HG02610 (cell line): ENCODE measurements around the gene LYRM4.

Source experiments
- ATAC-seq: cut with Tn5 transposase; IDR thresholded peaks from one replicate; pipeline ENCODE4 v1.9.1; 2021; ENCODE audit warnings: mild to moderate bottlenecking, moderate library complexity; ENCODE audit not compliant: unreplicated experiment

The LYRM4 gene

DNA sequence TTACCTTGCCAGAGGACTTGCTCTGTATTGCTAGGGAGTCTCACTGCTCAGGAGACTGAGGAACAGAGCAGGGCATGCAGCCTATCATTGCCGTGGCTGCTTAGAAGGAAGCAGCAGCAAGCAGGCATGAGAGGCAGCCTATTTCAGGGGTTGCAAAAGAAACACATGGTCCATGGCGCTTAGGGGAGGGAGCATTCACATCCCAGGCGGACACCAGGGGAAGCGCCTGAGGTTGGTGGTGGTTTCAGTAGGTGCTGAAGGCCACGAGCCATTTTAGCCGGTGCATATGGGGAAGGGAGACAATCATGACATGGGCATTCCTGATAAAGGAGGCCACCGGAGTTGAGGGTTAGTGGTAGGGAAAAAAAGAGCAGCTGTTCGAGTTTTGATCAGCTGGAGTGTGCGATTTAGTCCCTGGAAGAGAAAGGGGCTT is 21.5 kb upstream of the LYRM4 start:
- no peak for ATAC-seq

DNA sequence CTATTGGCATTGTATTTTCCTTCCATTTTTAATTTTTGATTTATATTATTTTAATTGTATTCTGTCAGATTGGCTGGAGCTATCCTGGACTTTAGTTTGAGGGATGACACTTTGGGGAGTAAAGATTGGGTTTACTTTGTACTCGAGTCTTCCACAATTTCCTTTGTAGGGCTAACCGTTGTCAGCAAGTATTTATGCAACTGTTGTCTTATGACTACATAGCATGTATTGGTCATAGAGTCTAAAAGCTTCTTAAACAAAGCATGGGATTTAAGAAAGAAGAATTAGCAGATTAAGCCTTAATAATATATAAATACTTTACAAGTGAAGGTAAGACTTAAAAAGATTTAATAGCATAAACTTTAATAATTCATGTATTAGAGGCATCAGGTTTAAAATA is 20.2 kb upstream of the LYRM4 start:
- ATAC-seq, result no peak

DNA sequence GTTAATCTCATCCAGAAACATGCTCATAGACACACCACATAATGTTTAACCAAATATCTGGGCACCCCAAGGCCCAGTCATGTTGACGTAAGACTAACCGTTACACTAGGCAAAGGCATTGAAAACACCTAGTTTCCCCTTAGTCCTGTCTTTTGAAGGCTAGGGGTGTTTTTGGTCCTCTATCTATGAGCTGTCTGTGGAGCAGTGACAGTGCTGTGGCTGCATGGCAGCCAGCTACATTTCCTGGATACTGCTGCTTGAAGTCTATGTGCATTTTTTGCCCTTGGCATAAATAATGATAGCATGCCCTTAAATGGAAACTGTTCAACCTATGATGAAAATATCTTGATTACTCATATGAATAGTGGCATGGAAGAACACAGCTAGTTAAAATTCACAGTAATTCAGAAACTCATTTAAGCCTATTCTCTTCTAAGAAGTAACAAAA is 19.2 kb upstream of the LYRM4 start:
- peak; percentile 56 for ATAC-seq

DNA sequence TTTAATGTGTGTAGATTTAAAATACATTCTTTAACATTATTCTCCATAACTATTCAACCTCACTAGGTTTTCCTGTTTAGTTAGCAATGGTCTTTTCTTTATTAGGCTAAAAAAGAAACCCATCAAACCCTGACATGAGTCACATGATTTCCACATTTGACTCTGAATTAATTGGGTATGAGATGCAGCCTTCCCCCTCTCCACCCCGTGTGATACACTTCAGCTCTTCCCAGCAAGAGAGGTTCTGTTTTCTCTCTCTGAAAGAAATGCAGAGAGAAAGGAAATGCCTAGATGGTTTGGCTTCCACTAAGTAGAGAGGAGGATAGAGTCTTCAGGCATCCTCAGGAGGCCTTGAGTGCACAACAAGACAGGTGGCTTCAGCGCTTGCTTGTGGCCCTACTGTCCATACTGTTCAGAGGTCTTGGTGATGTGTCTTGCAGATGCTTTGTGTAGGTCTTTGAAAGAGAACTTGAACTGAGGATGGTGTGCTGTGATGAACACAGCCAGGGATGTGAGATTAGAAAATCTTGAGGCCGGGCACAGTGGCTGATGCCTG is 17.9 kb upstream of the LYRM4 start:
- ATAC-seq, result no peak

DNA sequence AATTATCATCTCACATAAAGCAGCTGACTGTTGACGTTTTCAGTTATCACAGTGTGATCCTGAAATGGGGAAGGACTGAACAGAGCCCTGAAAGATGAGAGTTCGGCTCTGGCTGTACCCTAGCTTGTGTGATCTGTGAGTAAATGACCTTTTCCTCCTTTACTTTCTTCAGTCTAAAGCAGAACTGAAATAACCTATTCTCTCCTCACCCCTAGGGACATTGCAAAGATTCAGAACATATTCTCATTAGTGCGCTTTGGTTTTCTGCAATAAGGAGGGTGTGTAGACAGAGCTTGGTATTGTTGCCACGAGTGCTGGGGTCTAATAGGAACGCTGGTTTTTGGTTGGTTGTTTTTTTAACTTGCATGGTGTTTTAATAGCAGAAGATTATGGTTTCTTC is 17.3 kb upstream of the LYRM4 start:
- ATAC-seq, result no peak

DNA sequence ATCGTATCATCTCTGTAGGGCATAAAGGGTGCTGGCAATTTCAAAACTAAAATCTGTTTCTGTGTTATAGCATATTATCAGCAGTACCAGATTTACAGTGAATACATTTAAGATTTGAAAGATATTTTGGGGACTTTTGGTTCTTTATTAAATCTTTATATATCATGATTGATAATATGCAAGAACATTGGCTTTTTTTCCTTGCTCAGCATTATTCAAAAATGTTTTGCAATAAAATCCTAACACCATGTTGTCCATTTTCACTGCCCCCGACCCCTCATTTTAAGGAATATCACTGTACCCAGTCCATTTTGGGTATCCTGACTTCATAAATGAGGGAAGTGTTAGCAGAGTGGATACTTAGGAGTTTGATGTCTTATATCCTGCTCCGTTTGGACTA is 16.8 kb upstream of the LYRM4 start:
- no peak for ATAC-seq

DNA sequence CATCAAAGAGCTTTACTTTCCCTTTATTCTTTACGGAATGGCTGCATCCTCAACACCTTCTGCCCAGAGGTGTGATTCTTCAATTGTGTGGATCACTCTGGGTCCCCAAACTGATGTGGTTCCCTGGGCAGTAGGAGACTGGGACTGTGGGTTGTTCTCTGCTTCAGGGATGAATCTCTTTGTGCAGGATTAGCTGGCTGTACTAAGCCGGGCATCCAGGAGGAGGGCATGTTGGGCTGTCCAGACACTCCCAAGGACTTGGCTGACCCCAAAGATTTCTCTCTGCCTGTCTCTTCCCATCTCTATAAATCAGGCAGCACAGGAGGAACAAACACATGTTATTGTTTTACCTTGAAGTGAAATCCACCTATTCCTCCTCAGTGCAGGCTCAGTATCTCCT is 15.8 kb upstream of the LYRM4 start:
- no peak for ATAC-seq

DNA sequence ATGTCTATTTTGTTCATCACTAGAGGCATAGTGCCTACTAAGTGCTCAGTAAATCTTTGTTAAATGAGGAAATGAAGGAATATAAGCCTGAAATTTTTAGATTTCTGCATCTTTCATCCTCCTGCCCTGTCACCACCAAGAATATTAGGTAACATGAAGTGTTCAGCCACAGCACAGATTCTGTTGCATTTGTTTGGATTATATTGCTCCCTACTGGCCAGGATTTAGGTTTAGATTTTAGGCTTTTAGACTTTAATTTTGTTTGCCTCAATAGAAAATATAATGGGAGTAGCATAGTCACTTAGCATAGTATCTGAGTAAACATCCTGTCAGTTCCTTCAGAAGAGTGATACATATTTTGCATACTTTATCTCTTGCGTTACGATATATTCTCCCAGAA is 14.7 kb upstream of the LYRM4 start:
- no peak for ATAC-seq

DNA sequence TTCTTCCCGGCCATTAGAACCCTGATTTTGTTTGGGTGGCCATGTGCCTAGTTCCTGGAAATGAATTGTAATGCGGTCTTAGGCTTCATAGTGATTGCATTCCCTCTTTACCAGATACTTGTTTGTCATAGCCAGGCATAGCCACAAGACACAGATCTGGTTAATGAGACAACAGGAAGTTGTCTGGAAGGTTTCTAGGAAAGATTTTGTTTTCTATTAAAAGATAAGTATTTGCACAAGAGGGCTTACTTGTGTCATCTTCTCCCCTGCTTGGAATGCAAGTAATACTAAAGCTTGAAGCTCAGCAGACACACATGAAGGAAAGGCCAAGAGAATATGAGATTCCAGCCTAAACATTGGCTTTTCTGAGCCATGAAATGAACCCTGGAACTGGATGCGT is 13.5 kb upstream of the LYRM4 start:
- ATAC-seq, result no peak

DNA sequence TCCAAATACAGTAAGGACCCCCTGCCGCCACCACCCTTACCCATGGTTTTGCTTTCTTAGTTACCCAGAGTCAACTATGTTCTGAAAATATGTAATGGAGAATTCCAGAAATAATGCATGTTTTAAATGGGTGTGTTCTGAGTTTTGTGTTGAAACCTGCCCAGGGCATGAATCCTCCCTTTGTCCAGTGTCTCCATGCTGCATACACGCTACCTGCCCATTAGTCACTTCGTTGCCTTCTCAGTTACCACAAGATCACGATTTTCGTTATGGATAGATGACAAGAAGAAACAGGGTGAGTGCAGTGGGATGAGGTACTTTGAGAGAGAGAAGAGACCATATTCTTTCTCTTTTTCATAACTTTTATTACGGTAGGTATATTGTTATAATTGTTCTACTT is 11.2 kb upstream of the LYRM4 start:
- ATAC-seq, result no peak

DNA sequence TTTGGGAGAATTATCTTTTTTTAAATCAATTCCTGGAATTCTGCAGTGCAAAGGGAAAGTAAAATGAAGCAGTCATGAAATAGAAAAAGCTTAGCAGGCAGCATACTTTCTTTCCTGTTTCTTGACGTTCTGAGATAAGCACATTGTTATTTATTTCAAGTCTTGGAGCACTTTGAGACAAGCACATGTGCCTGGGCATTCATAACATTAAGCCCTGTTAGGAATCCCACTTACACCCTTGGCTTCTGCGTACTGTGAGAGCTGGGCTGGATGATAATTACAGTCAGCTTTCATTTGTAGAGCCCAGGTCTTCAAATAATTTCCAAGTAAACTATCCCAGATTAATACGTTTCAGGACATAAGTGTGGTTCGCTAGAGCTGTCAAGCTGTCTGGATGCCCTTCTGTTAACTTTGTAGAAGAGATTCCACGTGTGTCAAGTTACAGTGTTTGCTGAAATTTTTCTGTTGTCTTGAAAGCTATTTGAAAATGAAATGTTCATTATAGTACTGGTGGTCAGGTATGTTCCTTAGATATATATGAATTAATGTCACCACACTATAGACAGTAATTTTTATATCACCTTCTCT is 9.4 kb upstream of the LYRM4 start:
- no peak for ATAC-seq

DNA sequence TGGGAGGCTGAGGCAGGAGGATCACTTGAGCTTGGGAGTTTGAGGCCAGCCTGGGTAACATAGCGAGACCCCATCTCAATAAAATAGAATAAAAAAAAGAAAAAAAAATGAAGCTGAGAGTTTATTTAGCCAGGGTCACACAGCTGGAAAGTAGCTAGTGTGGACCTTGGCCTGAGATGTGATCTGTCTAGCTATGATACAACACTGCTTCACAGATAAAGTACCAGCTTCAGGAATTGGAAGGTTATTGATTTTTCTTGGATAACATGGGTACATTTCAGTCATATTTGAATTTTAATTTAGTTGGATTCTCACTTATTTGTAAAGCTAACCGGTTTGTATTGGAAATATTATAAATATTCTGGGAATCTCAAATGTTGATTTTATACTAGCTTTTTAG is 5.7 kb upstream of the LYRM4 start:
- ATAC-seq, result no peak

DNA sequence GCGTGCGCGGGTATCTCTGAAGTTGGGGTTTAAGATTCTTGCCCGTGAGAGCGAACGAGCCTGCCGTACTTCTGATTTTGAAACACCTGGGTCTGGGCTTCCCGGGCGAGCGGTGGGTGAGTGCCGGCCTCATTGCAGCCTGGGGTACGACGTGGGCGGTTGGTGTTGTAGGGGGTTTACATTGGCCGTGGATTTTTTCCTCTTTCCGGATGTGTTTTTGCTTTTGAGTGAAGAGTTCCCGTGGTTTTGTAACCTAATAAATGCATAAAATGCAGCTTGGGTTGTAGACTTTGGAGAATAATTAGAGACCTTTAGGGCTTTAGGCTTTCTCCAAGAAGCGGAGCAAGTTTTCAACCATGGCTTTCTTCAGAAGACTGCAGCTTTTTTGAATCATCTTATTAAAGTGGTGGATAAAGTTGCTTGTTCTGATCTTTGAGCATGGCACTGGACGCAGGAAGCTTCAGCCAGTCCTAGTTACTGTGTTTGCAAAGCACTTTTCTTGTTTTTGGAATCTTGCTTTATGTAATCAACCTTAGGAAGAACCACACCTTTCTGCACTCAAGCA is 877 bp upstream of the LYRM4 start:
- no peak for ATAC-seq

DNA sequence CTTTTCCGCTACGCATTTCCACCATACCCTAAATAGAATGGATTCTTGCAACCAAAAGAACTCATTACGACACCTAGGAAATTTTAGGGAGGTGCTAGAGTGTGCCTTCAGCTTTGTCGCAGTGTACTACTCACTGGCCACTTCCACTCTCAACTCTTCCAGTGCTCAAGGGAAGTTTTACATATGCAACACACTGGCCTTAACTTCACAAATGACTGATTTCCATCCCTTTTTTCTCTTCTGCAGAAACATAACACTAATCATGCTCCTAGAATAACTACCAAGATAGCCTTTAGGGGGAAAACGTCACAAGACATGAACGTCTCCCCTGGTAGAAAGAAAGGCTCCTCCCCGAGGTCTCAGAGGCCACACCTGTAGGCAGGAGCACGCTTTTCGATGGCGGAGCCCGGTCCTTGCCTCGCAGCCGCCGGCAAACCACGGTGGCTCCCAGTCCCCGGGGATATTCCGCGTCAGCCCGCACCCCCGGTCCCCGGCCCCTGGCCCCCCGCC is 584 bp downstream of the LYRM4 start:
- peak; percentile 65 for ATAC-seq

DNA sequence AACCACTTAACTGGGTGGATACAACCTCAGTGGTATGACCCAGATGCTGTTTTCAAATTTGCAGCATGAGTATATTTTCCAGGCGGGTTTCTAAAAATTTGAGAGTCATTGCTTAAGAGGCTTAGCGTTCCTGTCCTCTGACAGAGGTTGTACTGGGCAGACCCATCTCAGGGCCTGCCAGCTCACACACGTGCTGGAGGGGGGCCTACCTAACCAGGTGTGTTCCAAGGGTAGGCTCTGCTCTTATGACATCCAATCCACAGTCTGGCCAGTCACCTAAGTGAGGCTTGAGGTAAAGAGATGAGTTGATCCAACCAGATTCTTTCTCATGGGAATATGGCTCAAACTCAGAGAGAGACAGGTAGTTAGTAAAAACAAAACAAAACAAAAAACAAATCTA is 1.3 kb downstream of the LYRM4 start:
- ATAC-seq, result no peak

DNA sequence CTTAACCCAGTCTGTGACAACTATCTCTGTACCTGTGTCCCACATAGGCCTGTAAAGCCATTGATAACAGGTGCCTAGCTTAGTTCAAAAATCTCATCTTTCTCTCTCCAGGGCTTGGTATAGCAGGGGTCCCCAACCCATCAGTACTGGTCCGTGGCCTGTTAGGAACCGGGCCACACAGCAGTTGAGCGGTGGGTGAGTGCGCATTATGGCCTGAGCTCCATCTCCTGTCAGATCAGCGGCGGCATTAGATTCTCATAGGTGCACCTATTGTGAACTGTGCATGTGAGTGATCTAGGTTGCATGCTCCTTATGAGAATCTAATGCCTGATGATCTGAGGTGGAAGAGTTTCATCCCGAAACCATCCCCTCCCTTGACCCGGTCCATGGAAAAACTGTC is 3.4 kb downstream of the LYRM4 start:
- no peak for ATAC-seq

DNA sequence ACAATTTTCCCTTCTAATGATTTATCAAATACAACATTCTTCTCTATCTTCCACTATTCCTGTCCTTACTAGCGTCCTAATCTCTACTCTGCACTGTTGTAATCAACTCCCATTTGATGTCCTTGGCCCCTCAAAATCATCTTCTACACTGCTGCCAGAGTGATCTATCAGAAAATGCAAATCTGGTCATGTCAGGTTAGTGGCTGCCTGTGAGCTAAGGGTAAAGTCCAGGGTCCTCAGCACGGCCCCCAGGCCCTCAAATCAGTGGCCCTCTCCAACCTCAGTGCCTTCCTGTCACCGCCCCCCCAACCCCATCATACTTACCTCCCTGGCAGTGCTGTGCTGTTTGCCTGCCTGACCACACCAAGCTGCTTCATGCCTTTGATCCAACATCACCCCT is 3.8 kb downstream of the LYRM4 start:
- no peak for ATAC-seq

DNA sequence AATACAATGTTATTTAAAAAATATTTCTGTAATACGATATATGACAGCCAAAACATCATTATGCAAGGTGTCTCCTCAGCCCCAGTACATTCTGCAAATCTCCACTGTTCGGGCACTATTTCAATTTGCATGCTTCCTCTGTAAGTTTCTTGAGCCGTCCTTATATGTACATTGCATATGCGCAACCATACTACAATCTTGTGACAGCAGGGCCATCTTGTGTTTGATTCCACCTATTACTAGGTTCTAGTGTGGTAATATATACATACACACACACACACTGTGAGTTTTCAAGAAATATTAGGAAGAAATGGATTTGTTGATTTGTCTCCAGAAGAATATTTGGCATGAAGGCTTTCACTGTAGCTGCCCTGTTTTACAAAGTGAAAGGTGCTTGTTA is 9.8 kb downstream of the LYRM4 start:
- no peak for ATAC-seq

DNA sequence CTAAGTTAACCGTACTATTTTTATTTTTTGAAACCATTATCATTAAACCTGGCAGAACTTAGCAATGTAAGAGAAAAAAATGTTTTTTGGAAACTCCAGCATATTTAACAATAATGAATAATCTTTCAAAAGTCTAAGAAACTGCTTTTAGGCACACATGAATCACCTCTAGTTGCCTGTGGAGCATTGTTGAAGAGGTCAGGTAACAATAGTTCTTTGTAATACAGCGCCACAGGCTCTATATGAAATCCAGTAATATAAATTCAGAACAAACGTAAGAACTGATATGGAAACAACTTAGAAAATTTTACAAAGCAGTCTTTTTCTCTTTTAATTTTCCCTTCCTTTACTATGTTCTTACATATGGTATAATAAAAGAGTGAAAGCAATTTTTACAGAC is 10.3 kb downstream of the LYRM4 start:
- no peak for ATAC-seq

DNA sequence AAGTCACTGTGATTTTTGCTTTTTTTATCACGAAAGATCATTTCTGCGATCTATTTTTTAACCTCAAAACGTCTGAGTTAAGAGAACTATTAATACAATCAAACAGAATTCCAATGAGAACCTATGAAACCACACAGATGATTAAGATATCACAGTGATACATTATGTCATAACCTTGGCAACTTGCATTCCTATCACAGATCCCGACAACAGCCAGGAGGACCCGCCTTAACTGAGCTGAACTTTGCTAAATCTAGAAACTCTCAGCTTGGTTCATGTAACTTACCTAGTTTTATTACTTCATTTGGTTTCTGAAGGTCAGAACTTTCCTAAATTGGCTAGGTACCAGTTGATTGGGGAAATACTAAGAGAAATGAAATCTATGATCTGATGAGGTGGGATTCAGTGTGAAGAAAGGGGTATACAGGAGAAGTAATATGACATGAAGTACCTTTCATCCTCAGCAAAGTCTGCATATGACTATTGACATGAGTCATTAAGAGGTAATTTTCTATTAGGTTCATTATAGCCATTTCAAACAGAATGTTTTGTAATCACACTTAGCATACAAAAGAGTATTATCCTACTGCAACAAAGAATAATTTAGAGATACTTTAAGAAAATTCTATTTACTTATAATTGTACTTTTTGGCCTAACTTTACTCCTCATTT is 11.2 kb downstream of the LYRM4 start:
- no peak for ATAC-seq

DNA sequence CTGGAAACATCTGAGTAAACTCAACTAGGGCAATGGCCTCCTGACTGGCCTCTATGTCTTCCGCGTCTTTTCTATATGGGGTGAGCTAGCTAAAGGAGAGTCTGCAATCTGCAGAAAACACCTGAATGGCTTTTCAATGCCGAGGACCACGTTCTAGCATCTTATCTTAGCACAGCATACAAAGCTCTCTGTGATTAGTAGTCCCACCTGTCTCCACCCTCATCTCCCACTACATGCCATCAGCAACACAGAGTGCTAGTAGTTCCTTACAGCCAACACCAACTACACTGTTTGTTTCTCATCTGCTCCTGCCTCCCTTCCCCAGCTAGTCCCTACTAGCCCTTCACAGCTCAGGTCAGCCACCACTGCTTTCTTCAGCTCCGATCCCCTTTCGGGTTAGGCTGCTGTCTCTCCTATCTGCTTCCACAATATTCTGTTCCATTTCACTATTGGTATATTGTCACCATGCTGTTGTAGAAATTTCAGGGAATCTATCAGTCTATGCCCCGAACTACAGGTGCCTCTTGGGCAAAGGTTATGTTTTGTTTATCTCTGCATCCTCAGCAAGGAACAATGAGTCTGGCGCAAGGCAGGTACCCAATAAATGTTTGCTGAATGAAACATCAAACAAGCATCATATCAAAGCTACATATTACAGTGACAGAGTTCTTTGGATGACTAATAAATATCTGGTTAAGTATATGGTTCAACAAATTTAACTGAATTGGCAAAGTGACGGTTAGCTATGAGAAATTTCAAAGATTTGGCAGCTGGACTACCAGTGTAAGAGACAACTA is 12.2 kb downstream of the LYRM4 start:
- ATAC-seq, result no peak
